Erythroblast (primary cell): ENCODE measurements around the gene ZBTB20.

ENCODE experiments used
- GATA1 ChIP-seq: IDR thresholded peaks from 2 replicates; pipeline ENCODE4 v1.6.1; 2011; ENCODE audit warnings: low read depth, mild to moderate bottlenecking, control low read depth, low read length, moderate library complexity
- POLR2A ChIP-seq: IDR thresholded peaks from 2 replicates; pipeline ENCODE4 v1.6.1; 2011; ENCODE audit warnings: mild to moderate bottlenecking, low read length

DNA sequence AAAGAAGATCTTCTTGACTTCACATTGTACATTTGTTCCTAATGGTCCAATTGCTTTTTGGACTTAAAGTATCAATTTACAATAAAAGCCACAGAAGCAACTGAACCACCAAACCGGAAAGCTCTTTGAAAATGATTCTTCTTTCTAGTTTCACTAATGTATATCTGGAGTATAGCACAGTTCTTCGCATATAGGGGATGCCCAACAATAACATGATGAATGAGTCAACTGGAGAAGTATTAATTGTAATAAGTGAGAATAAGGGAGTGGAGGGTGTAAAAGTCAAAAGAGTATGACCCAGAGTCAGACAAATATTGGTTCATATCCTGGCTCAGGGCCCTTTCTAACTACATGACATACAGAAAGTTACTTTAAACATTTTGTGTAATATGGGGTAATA is 425.2 kb downstream of the ZBTB20 start:
- TF ChIP-seq POLR2A (no peak), GATA1 (no peak)
